ENCODE measurements around the gene ALDH1A1. TPM values are rescaled to one million over a fixed set of nuclear protein-coding genes. Genes with fewer than 3 reads are reported as not detected.

Gene ALDH1A1
- total and polyA plus RNA-seq, 2 donors, result 5.6 to 29.1 TPM

DNA sequence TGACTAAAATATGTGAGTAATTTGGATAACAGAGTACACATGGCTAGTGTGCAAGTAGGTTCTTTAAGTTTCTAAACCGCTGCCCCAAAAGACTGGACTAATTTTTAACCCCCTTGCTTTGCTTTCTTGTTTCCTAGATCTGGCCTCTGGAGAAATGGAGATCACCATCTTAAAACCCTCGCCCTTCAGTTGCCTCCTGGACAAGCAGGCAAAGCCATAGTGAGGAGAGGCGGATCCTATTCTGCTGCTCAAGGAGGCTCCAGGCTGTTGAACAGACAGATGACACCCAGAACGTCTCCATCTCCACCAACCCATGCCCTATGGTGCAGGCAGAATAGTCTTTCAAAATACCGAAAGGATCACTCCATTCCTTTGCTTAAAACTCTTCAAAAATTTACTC lies 28.6 kb upstream of the ALDH1A1 start:
- Histone ChIP-seq H3K27me3 (ENCODE audit: control insufficient read depth in 2 of 2, insufficient read depth in 1 of 2, low read length in 1 of 2) (no peaks in the 10 kb centered on the region), H3K4me1 (ENCODE audit: control insufficient read depth in 2 of 2, insufficient read depth in 2 of 2, low read length in 2 of 2) (no peaks in the 10 kb centered on the region), H3K36me3 (ENCODE audit: control insufficient read depth in 2 of 2, insufficient read depth in 2 of 2, low read length in 1 of 2) (no peaks in the 10 kb centered on the region), H3K9me3 (ENCODE audit: control insufficient read depth in 2 of 2, insufficient read depth in 1 of 2, low read length in 1 of 2) (no peaks in the 10 kb centered on the region), H3K27ac (ENCODE audit: low read depth in 1 of 2, low read length in 1 of 2) (no peak overlapping the region), H3K4me3 (ENCODE audit: low read length in 2 of 2) (no peak overlapping the region)
- no peak for DNase-seq (ENCODE audit: low read depth in 6 of 9, low spot score in 9 of 9)
- WGBS, result 96% methylated on average over 5 of the region's 5 CpGs

DNA sequence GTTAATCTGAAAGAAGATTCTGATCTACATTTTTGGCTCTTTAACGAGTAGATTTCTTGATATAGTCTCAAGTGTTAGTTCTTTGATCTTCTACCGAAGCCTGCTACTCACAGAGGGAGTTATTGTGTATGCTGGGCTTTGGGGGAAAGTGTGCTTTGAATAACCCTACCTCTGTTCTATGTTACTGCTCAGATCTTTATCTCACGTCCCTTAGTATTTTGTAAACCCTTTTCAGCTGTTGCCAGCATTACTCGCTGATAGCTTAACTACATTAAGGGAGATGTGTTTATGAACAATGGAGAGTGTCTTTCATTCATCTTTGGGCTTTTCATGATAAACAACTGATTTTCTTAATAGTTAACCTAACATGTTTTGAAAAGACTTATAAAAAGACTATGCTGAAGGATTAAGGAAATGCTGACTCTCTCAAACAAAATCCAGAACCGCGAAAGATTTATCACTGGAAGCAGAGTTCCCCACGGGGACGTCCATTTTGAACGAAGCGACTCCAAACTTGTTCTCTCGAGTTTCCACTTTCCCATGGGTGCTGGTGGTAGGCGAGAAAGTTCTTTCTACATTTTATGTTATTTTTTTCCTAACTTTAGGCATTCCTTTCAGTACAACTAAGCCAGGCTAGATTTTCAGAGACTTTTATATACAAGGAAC lies 27.9 kb upstream of the ALDH1A1 start:
- 78% methylated on average over 12 of the region's 12 CpGs for WGBS
- Histone ChIP-seq H3K36me3 (ENCODE audit: control insufficient read depth in 2 of 2, insufficient read depth in 2 of 2, low read length in 1 of 2) (no peaks in the 10 kb centered on the region), H3K9me3 (ENCODE audit: control insufficient read depth in 2 of 2, insufficient read depth in 1 of 2, low read length in 1 of 2) (no peaks in the 10 kb centered on the region), H3K27ac (ENCODE audit: low read depth in 1 of 2, low read length in 1 of 2) (no peak overlapping the region), H3K27me3 (ENCODE audit: control insufficient read depth in 2 of 2, insufficient read depth in 1 of 2, low read length in 1 of 2) (no peaks in the 10 kb centered on the region), H3K4me3 (ENCODE audit: low read length in 2 of 2) (no peak overlapping the region), H3K4me1 (ENCODE audit: control insufficient read depth in 2 of 2, insufficient read depth in 2 of 2, low read length in 2 of 2) (no peaks in the 10 kb centered on the region)
- peak in 2 of 9 donors; percentile 3 to 19 for DNase-seq (ENCODE audit: low read depth in 6 of 9, low spot score in 9 of 9)

GRCh38 chr9:72980183-72980582 lies 27.3 kb upstream of the ALDH1A1 start:
- Histone ChIP-seq H3K36me3 (ENCODE audit: control insufficient read depth in 2 of 2, insufficient read depth in 2 of 2, low read length in 1 of 2) (no peaks in the 10 kb centered on the region), H3K27ac (ENCODE audit: low read depth in 1 of 2, low read length in 1 of 2) (no peak overlapping the region), H3K4me1 (ENCODE audit: control insufficient read depth in 2 of 2, insufficient read depth in 2 of 2, low read length in 2 of 2) (no peaks in the 10 kb centered on the region), H3K9me3 (ENCODE audit: control insufficient read depth in 2 of 2, insufficient read depth in 1 of 2, low read length in 1 of 2) (no peaks in the 10 kb centered on the region), H3K27me3 (ENCODE audit: control insufficient read depth in 2 of 2, insufficient read depth in 1 of 2, low read length in 1 of 2) (no peaks in the 10 kb centered on the region), H3K4me3 (ENCODE audit: low read length in 2 of 2) (no peak overlapping the region)
- DNase-seq (ENCODE audit: low read depth in 6 of 9, low spot score in 9 of 9), result no peak
- 99% methylated on average over 2 of the region's 2 CpGs for WGBS

DNA sequence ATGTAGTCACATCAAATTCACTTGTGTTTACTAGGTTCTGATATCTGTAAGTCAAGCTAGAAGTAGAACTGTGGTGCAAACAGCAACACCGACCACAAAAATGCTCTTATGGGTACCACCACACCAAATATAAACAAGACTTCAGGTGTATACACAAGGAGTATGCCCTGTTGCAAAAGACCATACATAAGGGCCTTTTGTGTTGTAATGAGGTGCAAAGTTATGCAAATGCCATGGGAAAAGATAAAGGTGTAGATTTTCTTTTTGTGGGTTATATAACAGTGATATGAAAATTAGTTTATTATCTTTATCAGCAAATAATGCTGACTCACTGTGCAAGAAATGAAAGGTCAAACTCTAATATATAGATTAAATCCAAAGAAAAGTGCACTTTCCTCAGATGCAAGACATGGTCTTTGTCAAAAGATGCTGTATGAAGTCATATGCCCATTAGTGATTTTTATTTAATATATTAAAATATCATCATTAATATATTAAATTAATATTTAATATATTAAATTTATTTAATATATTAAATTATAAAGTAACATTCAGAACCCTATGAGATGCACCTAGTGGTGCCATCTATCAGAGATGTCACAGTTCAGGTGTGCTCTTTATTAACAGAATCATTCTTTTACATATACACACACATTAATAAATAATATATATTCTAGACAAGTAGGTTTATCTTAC lies 26.7 kb upstream of the ALDH1A1 start:
- 95% methylated on average over 1 of the region's 1 CpG for WGBS
- DNase-seq (ENCODE audit: low read depth in 6 of 9, low spot score in 9 of 9), result no peak
- H3K27ac ChIP-seq (ENCODE audit: low read depth in 1 of 2, low read length in 1 of 2), result no peak overlapping the region
- no peaks in the 10 kb centered on the region for H3K4me1 ChIP-seq (ENCODE audit: control insufficient read depth in 2 of 2, insufficient read depth in 2 of 2, low read length in 2 of 2)
- H3K36me3 ChIP-seq (ENCODE audit: control insufficient read depth in 2 of 2, insufficient read depth in 2 of 2, low read length in 1 of 2), result no peaks in the 10 kb centered on the region
- no peaks in the 10 kb centered on the region for H3K27me3 ChIP-seq (ENCODE audit: control insufficient read depth in 2 of 2, insufficient read depth in 1 of 2, low read length in 1 of 2)
- no peak overlapping the region for H3K4me3 ChIP-seq (ENCODE audit: low read length in 2 of 2)
- H3K9me3 ChIP-seq (ENCODE audit: control insufficient read depth in 2 of 2, insufficient read depth in 1 of 2, low read length in 1 of 2), result no peaks in the 10 kb centered on the region

- no peaks in the 10 kb centered on the region for H3K36me3 ChIP-seq (ENCODE audit: control insufficient read depth in 2 of 2, insufficient read depth in 2 of 2, low read length in 1 of 2)
- H3K4me1 ChIP-seq (ENCODE audit: control insufficient read depth in 2 of 2, insufficient read depth in 2 of 2, low read length in 2 of 2), result no peaks in the 10 kb centered on the region
- H3K27ac ChIP-seq (ENCODE audit: low read depth in 1 of 2, low read length in 1 of 2), result no peak overlapping the region
- H3K4me3 ChIP-seq (ENCODE audit: low read length in 2 of 2), result no peak overlapping the region
- no peak for DNase-seq (ENCODE audit: low read depth in 6 of 9, low spot score in 9 of 9)
- H3K27me3 ChIP-seq (ENCODE audit: control insufficient read depth in 2 of 2, insufficient read depth in 1 of 2, low read length in 1 of 2), result no peaks in the 10 kb centered on the region
- WGBS, result 96% methylated on average over 1 of the region's 1 CpG
- no peaks in the 10 kb centered on the region for H3K9me3 ChIP-seq (ENCODE audit: control insufficient read depth in 2 of 2, insufficient read depth in 1 of 2, low read length in 1 of 2)
Observed at GRCh38 chr9:72978744-72979143, 25.9 kb upstream of the ALDH1A1 start.

GRCh38 chr9:72977670-72978069 lies 24.8 kb upstream of the ALDH1A1 start:
- no peaks in the 10 kb centered on the region for H3K36me3 ChIP-seq (ENCODE audit: control insufficient read depth in 2 of 2, insufficient read depth in 2 of 2, low read length in 1 of 2)
- no peaks in the 10 kb centered on the region for H3K9me3 ChIP-seq (ENCODE audit: control insufficient read depth in 2 of 2, insufficient read depth in 1 of 2, low read length in 1 of 2)
- no peak overlapping the region for H3K4me3 ChIP-seq (ENCODE audit: low read length in 2 of 2)
- H3K4me1 ChIP-seq (ENCODE audit: control insufficient read depth in 2 of 2, insufficient read depth in 2 of 2, low read length in 2 of 2), result no peaks in the 10 kb centered on the region
- 78% methylated on average over 2 of the region's 2 CpGs for WGBS
- no peak overlapping the region for H3K27ac ChIP-seq (ENCODE audit: low read depth in 1 of 2, low read length in 1 of 2)
- H3K27me3 ChIP-seq (ENCODE audit: control insufficient read depth in 2 of 2, insufficient read depth in 1 of 2, low read length in 1 of 2), result no peaks in the 10 kb centered on the region
- DNase-seq (ENCODE audit: low read depth in 6 of 9, low spot score in 9 of 9), result no peak

GRCh38 chr9:72974501-72974900 lies 21.6 kb upstream of the ALDH1A1 start:
- no peaks in the 10 kb centered on the region for H3K9me3 ChIP-seq (ENCODE audit: control insufficient read depth in 2 of 2, insufficient read depth in 1 of 2, low read length in 1 of 2)
- H3K27me3 ChIP-seq (ENCODE audit: control insufficient read depth in 2 of 2, insufficient read depth in 1 of 2, low read length in 1 of 2), result no peaks in the 10 kb centered on the region
- no peak overlapping the region for H3K27ac ChIP-seq (ENCODE audit: low read depth in 1 of 2, low read length in 1 of 2)
- no peaks in the 10 kb centered on the region for H3K36me3 ChIP-seq (ENCODE audit: control insufficient read depth in 2 of 2, insufficient read depth in 2 of 2, low read length in 1 of 2)
- H3K4me1 ChIP-seq (ENCODE audit: control insufficient read depth in 2 of 2, insufficient read depth in 2 of 2, low read length in 2 of 2), result no peaks in the 10 kb centered on the region
- H3K4me3 ChIP-seq (ENCODE audit: low read length in 2 of 2), result no peak overlapping the region
- DNase-seq (ENCODE audit: low read depth in 6 of 9, low spot score in 9 of 9), result no peak

GRCh38 chr9:72972636-72973035 lies 19.8 kb upstream of the ALDH1A1 start:
- Histone ChIP-seq H3K9me3 (ENCODE audit: control insufficient read depth in 2 of 2, insufficient read depth in 1 of 2, low read length in 1 of 2) (no peaks in the 10 kb centered on the region), H3K27me3 (ENCODE audit: control insufficient read depth in 2 of 2, insufficient read depth in 1 of 2, low read length in 1 of 2) (no peaks in the 10 kb centered on the region)

GRCh38 chr9:72971411-72971810 lies 18.6 kb upstream of the ALDH1A1 start:
- no peak for DNase-seq (ENCODE audit: low read depth in 6 of 9, low spot score in 9 of 9)
- Histone ChIP-seq H3K4me1 (ENCODE audit: control insufficient read depth in 2 of 2, insufficient read depth in 2 of 2, low read length in 2 of 2) (no peaks in the 10 kb centered on the region), H3K27me3 (ENCODE audit: control insufficient read depth in 2 of 2, insufficient read depth in 1 of 2, low read length in 1 of 2) (no peaks in the 10 kb centered on the region), H3K9me3 (ENCODE audit: control insufficient read depth in 2 of 2, insufficient read depth in 1 of 2, low read length in 1 of 2) (no peaks in the 10 kb centered on the region), H3K27ac (ENCODE audit: low read depth in 1 of 2, low read length in 1 of 2) (no peak overlapping the region), H3K36me3 (ENCODE audit: control insufficient read depth in 2 of 2, insufficient read depth in 2 of 2, low read length in 1 of 2) (no peaks in the 10 kb centered on the region), H3K4me3 (ENCODE audit: low read length in 2 of 2) (no peak overlapping the region)
- 53% methylated on average over 2 of the region's 2 CpGs for WGBS

More at GRCh38 chr9:72972636-72973035, 19.8 kb upstream of the ALDH1A1 start:
- DNase-seq (ENCODE audit: low read depth in 6 of 9, low spot score in 9 of 9), result no peak
- 97% methylated on average over 2 of the region's 2 CpGs for WGBS
- H3K27ac ChIP-seq (ENCODE audit: low read depth in 1 of 2, low read length in 1 of 2), result no peak overlapping the region
- H3K36me3 ChIP-seq (ENCODE audit: control insufficient read depth in 2 of 2, insufficient read depth in 2 of 2, low read length in 1 of 2), result no peaks in the 10 kb centered on the region
- no peaks in the 10 kb centered on the region for H3K4me1 ChIP-seq (ENCODE audit: control insufficient read depth in 2 of 2, insufficient read depth in 2 of 2, low read length in 2 of 2)
- no peak overlapping the region for H3K4me3 ChIP-seq (ENCODE audit: low read length in 2 of 2)
